Activated effector memory CD4-positive, alpha-beta T cell treated with Interleukin-2 at 50 U/mL for 16 hours (primary cell): ENCODE measurements around the gene CCDC8.
"Not testable (repeated sequence)": the region's sequence is repeated elsewhere in the genome, so short reads cannot be mapped to it uniquely, and the experiment has no call there.

Experiments
- DNase-seq: peaks from one replicate; pipeline ENCODE4 v3.0.0-alpha.2; 2020

CCDC8 gene

GRCh38 chr19:46376241-46377153, 36.9 kb downstream of the CCDC8 start:
- no peak for DNase-seq

DNA sequence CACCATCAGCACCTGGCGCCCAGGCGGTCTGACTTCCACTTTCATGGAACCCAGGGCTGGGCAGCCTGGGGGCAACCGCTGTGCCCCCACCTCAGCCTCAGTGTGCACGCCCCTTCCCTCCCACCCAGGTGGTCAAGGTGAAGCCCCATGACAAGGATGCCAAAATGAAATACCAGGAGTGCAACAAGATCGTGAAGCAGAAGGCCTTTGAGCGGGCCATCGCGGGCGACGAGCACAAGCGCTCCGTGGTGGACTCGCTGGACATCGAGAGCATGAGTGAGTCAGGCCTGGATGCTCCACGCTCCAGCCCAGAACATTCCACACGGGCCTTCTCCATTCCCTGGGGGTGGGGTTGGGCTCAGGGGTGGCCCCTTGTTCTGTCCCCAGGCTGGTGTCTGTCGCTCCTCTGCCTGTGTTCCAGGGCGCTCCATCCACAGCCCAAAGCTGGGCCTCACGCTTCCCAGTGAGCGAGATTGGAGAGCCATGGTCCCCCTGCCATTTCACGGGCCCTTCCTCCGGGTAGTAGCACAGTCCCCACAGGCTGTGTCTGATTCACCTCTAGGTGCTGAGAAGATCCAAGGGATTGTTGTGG, 37.8 kb downstream of the CCDC8 start:
- not testable (repeated sequence) for DNase-seq

DNA sequence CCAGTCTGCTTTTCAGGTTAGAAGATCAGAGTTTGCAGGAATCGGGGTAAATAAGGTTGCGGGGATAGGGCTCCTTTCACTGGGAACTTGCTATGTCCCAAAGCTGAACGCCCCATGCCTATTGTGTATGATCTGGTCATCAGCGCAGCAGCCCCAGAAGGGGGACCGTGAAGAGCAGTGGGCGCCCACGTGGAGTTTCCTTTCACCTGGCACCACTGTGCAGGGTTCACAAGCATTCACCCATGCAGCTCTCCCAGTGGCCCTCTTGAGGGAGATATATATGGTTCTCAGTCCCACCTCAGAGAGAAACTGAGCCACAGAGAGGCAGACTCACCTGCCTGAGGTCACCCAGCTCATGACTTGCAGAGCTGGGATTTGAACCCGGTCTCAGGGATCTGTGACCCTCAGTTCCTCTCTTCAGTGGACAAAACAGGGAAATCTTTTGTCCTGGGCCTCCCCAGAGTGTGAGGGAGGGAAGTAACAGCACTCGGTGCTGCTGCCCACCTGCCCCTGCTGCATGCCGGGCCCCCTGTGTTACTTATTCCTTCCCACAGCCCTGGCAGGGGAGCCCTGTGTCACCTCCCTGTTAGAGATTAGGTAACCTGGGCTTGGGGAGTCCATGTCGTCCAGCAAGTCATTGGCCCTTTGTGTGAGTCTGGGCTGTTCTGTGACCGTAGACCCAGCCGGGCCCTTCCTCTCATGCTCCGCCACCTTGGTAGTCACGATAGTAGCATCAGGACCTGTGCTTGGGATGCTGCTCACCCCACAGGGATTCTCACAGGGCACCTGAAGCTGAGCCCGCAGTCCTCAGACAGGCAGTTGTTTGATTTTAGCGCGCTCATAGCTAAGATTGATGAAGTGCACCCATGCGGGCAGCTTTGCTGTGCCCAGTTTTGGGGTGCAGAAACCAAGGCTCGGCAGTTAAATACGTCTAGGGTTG, 38.6 kb downstream of the CCDC8 start:
- DNase-seq, result no peak

GRCh38 chr19:46373491-46374359, 39.6 kb downstream of the CCDC8 start:
- no peak for DNase-seq

DNA sequence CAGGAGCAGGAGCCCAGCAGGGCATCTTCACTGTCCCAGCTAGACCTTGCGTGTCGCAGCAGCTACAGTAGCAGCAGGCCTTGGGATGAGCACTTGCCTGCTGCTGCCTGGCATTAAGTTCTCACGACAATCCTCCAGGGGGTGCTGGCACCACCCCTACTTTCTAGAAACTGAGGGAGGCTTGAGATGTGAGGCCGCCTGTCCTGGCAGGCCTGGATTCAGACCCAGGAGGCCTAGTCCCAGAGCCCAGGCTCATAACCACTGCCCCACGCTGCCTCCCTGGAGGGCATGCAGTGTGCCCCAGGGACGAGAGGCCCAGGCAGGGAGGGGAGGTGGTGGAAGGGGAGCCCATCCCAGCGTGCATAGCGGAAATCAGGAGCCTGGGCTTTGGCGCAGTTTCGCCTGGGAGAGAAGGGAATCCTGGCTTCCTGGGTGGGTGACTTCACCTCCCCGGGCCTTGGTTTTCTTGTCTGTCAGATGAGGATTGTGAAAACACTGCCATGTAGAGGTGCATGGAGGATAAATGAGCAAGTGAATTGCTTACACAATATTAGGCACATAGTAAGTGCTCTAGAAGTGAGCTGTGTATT, 40.4 kb downstream of the CCDC8 start:
- DNase-seq, result no peak

DNA sequence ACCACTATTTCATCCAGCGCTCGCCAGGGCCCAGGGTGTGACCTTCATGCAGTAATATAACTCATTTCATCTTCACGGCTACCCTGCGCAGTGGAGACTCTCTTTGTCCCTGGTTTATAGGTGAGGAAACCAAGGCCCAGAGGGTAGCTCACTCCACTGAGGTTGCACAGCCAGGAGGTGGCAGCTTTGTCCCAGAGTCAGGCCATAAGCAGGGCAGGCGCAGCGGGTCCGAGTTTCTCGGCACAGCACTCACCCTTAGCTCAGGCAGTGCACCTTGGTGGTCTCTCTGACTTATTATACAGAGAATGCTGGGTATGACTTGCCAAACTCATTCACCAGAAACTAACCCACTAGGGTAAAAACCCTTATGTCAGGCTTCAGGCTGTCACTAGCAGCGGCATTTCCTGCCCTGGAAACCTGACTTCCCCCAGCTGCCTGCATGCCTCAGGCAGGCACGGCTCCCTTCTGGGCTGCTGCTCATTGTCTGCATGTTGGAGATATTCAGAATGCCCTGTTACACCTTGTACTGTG, 41.9 kb downstream of the CCDC8 start:
- DNase-seq, result no peak

- DNase-seq, result no peak
Observed at GRCh38 chr19:46369817-46370216, 43.5 kb downstream of the CCDC8 start.

DNA sequence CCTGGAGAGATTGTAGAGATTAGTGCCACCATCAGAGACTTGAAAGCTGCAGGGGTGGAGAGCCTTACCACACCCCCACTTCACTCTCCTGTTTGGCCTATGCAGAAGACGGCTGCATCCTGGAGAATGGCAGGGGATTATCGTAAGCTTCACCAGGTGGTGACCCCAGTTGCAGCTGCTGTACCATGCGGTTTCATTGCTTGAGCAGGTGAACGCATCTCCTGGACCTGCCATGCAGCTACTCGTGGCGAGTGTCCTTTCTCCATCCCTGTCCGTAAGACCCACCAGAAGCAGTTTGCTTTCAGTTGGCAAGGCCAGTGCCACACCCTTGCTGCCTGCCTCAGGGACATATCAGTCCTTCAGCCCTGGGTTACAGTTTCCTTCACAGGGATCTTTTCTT, 45.2 kb downstream of the CCDC8 start:
- no peak for DNase-seq

DNA sequence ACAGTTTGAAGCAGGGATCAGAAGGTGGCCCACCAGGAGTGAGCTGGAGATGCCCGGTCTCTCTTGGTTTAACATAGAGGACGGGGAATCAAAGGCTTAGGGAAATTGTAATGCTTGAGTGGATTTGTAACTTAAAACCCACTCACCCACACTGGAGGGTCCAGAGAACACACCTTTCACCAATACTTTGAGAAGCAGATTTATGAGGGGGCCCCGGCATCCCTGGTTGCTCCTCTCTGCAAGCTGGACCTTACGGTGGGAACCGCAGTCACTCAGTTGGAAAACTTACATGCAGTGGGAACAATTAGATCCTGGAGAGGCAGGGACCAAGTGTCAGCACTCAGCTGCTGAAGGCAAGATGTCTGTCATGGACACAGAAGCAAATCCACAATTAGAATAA, 45.9 kb downstream of the CCDC8 start:
- no peak for DNase-seq

- DNase-seq, result no peak
Observed at GRCh38 chr19:46366620-46367292, 46.6 kb downstream of the CCDC8 start.

GRCh38 chr19:46365561-46365960, 47.8 kb downstream of the CCDC8 start:
- no peak for DNase-seq

- no peak for DNase-seq
Observed at GRCh38 chr19:46364359-46364758, 49.0 kb downstream of the CCDC8 start.

DNA sequence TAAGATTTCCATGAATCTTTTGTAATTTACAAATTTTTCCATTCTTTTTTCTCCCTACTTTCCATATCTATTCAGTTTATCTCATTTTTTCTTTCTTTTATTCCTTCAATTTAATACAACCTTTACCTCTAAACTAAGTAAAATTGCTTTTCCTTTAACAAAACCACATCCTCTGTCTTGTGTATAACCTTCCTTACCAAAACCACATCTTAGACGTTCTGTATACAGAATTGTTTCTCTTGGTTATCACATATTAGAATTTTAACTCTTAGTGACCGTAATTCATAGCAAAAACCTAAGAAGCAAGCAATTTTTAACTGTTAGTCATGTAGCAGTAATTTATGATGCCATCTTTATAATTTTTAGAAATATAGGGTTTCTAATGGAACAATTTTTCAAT, 51.4 kb downstream of the CCDC8 start:
- DNase-seq, result no peak
